GM12878 (cell line): ENCODE results near the gene RNF167. TPM values are rescaled to one million over a fixed set of nuclear protein-coding genes. Genes with fewer than 3 reads are reported as not detected.
"Not testable (repeated sequence)": the region's sequence is repeated elsewhere in the genome, so short reads cannot be mapped to it uniquely, and the experiment has no call there.

Experiments used
- ATAC-seq: fragments of 200-7000 bp; cut with Tn5 transposase; 3 replicates; pipeline ENCODE4 v1.9.1; 2020; ENCODE audit warnings: mild to moderate bottlenecking, moderate library complexity
- BruUV-seq: library from RNA; stranded (reverse); fragments of 400-500 nt; replicated peaks from 2 replicates; lab custom pipeline; 2021; lab: Mats Ljungman, UMichigan
- CTCF ChIA-PET: fragments of 300-600 bp; sonication (Branson Sonifier 250); formaldehyde crosslinking; extraction: SDS; loops from one replicate; lab custom pipeline; 2021; ENCODE audit warnings: inconsistent platforms; lab: Yijun Ruan, JAX
- POLR2A ChIA-PET: fragments of 350-600 bp; formaldehyde crosslinking; extraction: SDS; loops from one replicate; lab custom pipeline; 2021; ENCODE audit warnings: inconsistent platforms; lab: Charles Lee
- RAD21 ChIA-PET: fragments of 300-600 bp; sonication (Branson Sonifier 250); formaldehyde crosslinking; loops from one replicate; lab custom pipeline; 2023; ENCODE audit warnings: antibody characterized with exemption; ENCODE audit not compliant: unreplicated experiment; lab: Charles Lee
- SMC1A ChIA-PET: fragments of 300-600 bp; sonication (Branson Sonifier 250); formaldehyde crosslinking; loops from one replicate; lab custom pipeline; 2023; ENCODE audit not compliant: unreplicated experiment, uncharacterized antibody; lab: Charles Lee
- DNase-seq: peaks from one replicate; pipeline ENCODE4 v3.0.0-alpha.2; 2011; ENCODE audit warnings: low read depth, low spot score
- FAIRE-seq: peaks from 3 replicates; lab custom pipeline; 2011; peaks lifted over from hg19 to GRCh38; lab: Jason Lieb, UNC
- H2AFZ ChIP-seq: 2 replicates; pipeline ENCODE4 v1.6.0; 2011; ENCODE audit warnings: low read depth, low read length, control low read depth; ENCODE audit not compliant: control insufficient read depth
- H3K27ac ChIP-seq: 2 replicates; pipeline ENCODE4 v1.5.1; 2011; ENCODE audit warnings: control low read depth; ENCODE audit not compliant: control insufficient read depth, insufficient read depth
- H3K27me3 ChIP-seq, 2 experiments: replicated peaks in 1 of 2; 2 replicates each; pipeline versions ENCODE4 v1.6.0 to v1.6.1; 2011; ENCODE audit warnings: low read length in 1 of 2; ENCODE audit not compliant: control insufficient read depth in 2 of 2, insufficient read depth in 2 of 2
- H3K36me3 ChIP-seq, 2 experiments: 2 replicates each; pipeline ENCODE4 v1.5.1; 2011; ENCODE audit warnings: low read length in 1 of 2; ENCODE audit not compliant: control insufficient read depth in 2 of 2, insufficient read depth in 2 of 2
- H3K4me1 ChIP-seq: 2 replicates; pipeline ENCODE4 v1.6.1; 2011; ENCODE audit warnings: mild to moderate bottlenecking, low read length, moderate library complexity, mixed read lengths; ENCODE audit not compliant: control insufficient read depth, insufficient read depth
- H3K4me2 ChIP-seq: 2 replicates; pipeline ENCODE4 v1.6.0; 2011; ENCODE audit warnings: control low read depth; ENCODE audit not compliant: control insufficient read depth, insufficient read depth
- H3K4me3 ChIP-seq: fragments of 200-600 bp; sonication (generic); 2 replicates; pipeline ENCODE4 v1.5.1; 2016
- H3K79me2 ChIP-seq: 2 replicates; pipeline ENCODE4 v1.6.0; 2011; ENCODE audit warnings: low read length; ENCODE audit not compliant: control insufficient read depth, insufficient read depth
- H3K9ac ChIP-seq: 2 replicates; pipeline ENCODE4 v1.8.0; 2011; ENCODE audit warnings: low read length, control low read depth, mixed read lengths; ENCODE audit not compliant: control insufficient read depth, insufficient read depth
- H3K9me3 ChIP-seq: replicated peaks from 3 replicates; pipeline ENCODE4 v1.5.1; 2011; ENCODE audit warnings: mild to moderate bottlenecking, low read length; ENCODE audit not compliant: control insufficient read depth, insufficient read depth
- H4K20me1 ChIP-seq: 2 replicates; pipeline ENCODE4 v1.6.0; 2011; ENCODE audit not compliant: control insufficient read depth, insufficient read depth
- CUX1 ChIP-seq: IDR thresholded peaks from 2 replicates; pipeline ENCODE4 v1.6.1; 2012; ENCODE audit warnings: improper control_type of control experiment, low read depth, low read length; ENCODE audit not compliant: insufficient replicate concordance
- NRF1 ChIP-seq: conservative IDR thresholded peaks from 2 replicates; pipeline ENCODE4 v1.6.1; 2011; ENCODE audit warnings: mild to moderate bottlenecking, low read depth, low read length, improper control_type of control experiment
- RBBP5 ChIP-seq: fragments of 200-600 bp; sonication (generic); conservative IDR thresholded peaks from 2 replicates; pipeline ENCODE4 v1.6.1; 2016
- RFX5 ChIP-seq: IDR thresholded peaks from 2 replicates; pipeline ENCODE4 v1.6.1; 2011; ENCODE audit warnings: low read depth, low read length, improper control_type of control experiment
- TCF3 ChIP-seq: IDR thresholded peaks from 2 replicates; pipeline ENCODE4 v1.6.1; 2012; ENCODE audit warnings: low read depth, mild to moderate bottlenecking, low read length, borderline replicate concordance; ENCODE audit not compliant: insufficient read depth
- USF1 ChIP-seq: IDR thresholded peaks from 2 replicates; pipeline ENCODE4 v1.6.1; 2011; ENCODE audit warnings: borderline replicate concordance, low read depth, mild to moderate bottlenecking, moderate library complexity, mixed read lengths, low read length; ENCODE audit not compliant: insufficient read depth; ENCODE audit errors: extremely low read length
- ZBED1 ChIP-seq: IDR thresholded peaks from 2 replicates; pipeline ENCODE4 v1.6.1; 2016; ENCODE audit warnings: borderline replicate concordance
- WGBS: methylation state at CpG from one replicate; pipeline ENCODE4 v1.1.6; 2016; ENCODE audit warnings: low lambda C conversion rate; ENCODE audit not compliant: insufficient replicate concordance, insufficient coverage; ENCODE audit errors: missing lambda C conversion rate; 5-methylcytosine and 5-hydroxymethylcytosine counted together
- in situ Hi-C: fragments of 300-500 bp; cut with MboI; formaldehyde crosslinking; loops from 9 replicates; pipeline ENCODE4 v1.14.3; 2018; ENCODE audit warnings: mixed read lengths
- intact Hi-C: fragments of 100-400 bp; cut with micrococcal nuclease; formaldehyde crosslinking; loops from one replicate; pipeline ENCODE4 v1.14.2; 2022; ENCODE audit not compliant: unreplicated experiment
- polyA plus RNA-seq, 11 experiments: library from polyadenylated mRNA; depleted of rRNA in 4 of 11; unstranded in 6 of 11; stranded (reverse) in 5 of 11; fragments of >200 nt; fragmentation: Nextera tagmentation in 4 of 11; fragmentation: Illumina TruSeq in 1 of 11; extraction: Ambion mirVana in 4 of 11; extraction: Trizol in 1 of 11; gene quantifications; 1 replicate in 1 of 11; 2 replicates in 10 of 11; pipeline versions ENCODE4 v1.2.1 to v1.2.3, GENCODE V29; 2011 to 2016; ENCODE audit warnings: inconsistent platforms in 2 of 11, missing spikeins in 2 of 11, low read depth in 1 of 11
- total RNA-seq, 4 experiments: library from RNA; depleted of rRNA in 3 of 4; stranded (reverse); fragments of >200 nt in 3 of 4; fragmentation: Illumina TruSeq in 1 of 4; extraction: Trizol in 1 of 4; gene quantifications; 2 replicates each; pipeline versions ENCODE4 v1.2.1 to v1.2.3, GENCODE V29; 2013 to 2021

RNF167 gene
- total and polyA plus RNA-seq, 10 of the 15 experiments (the other 5 are each of a cell fraction or from before 2014, with no cell fraction given), result 33.6 to 147 (median 57.6) TPM

- CTCF ChIA-PET, result interaction anchor here (1.0 to 1.5 kb wide), 3 partner anchors 9 to 149 kb away, joined by 3 to 6 read pairs (median 4); partner anchors contain the start of gene CHRNE
- in situ Hi-C loops, result not testable (repeated sequence)
Measured at GRCh38 chr17:4914551-4914950, 25.5 kb upstream of the RNF167 start.

GRCh38 chr17:4919511-4920047 is 20.5 kb upstream of the RNF167 start:
- intact Hi-C loops, result no loop called here
- no peak for DNase-seq
- Histone ChIP-seq H3K9ac (no peak overlapping the region), H3K4me2 (no peak overlapping the region)
- no peak for ATAC-seq
- TF ChIP-seq ZBED1, result no peak
- no peak for TF ChIP-seq NRF1
- TF ChIP-seq RFX5, result no peak
- no peak for TF ChIP-seq USF1
- TF ChIP-seq RBBP5, result no peak
- no peak for TF ChIP-seq TCF3
- no peak for TF ChIP-seq CUX1
- TF ChIP-seq, all 136 proteins: peak for 0
- H2AFZ ChIP-seq, result no peak overlapping the region
- ChIA-PET CTCF (interaction anchor here (0.7 to 0.8 kb wide), 2 partner anchors 10 to 70 kb away, joined by 3 read pairs; no protein-coding TSS in a partner anchor), RAD21 (interaction anchor here (0.7 to 1.8 kb wide), 2 partner anchors 10 to 142 kb away, joined by 3 to 4 read pairs; no protein-coding TSS in a partner anchor), SMC1A (interaction anchor here (0.9 kb wide), 1 partner anchor 13 kb away, joined by 3 read pairs; no protein-coding TSS in a partner anchor), POLR2A (interaction anchor here (1.2 to 1.3 kb wide), 2 partner anchors 13 to 21 kb away, joined by 3 read pairs; partner anchors contain the start of genes RNF167 and SLC25A11)
- no peak overlapping the region for H3K27ac ChIP-seq
- no peaks in the 10 kb centered on the region for H3K9me3 ChIP-seq
- no peaks in the 10 kb centered on the region for H3K27me3 ChIP-seq
- in situ Hi-C loops, result no loop called here
- H3K79me2 ChIP-seq, result no peaks in the 10 kb centered on the region
- no peak for FAIRE-seq
- BruUV-seq, result no TSS peak
- H3K4me1 ChIP-seq, result no peaks in the 10 kb centered on the region
- H4K20me1 ChIP-seq, result no peaks in the 10 kb centered on the region
- H3K4me3 ChIP-seq, result no peak overlapping the region
- 84% methylated on average over 8 of the region's 8 CpGs for WGBS
- H3K36me3 ChIP-seq, result no peaks in the 10 kb centered on the region

More at GRCh38 chr17:4914551-4914950, 25.5 kb upstream of the RNF167 start:
- 45% methylated on average over 4 of the region's 4 CpGs for WGBS
- H3K9me3 ChIP-seq, H3K4me3 ChIP-seq, BruUV-seq, H3K4me1 ChIP-seq, H3K27ac ChIP-seq, FAIRE-seq, H3K9ac ChIP-seq, ATAC-seq, SMC1A ChIA-PET, H3K79me2 ChIP-seq, H3K36me3 ChIP-seq, DNase-seq, H3K27me3 ChIP-seq, H4K20me1 ChIP-seq, intact Hi-C loops, H2AFZ ChIP-seq, H3K4me2 ChIP-seq: not testable (repeated sequence)
- ChIA-PET POLR2A (interaction anchor here (1.4 kb wide), 1 partner anchor 25 kb away, joined by 4 read pairs; the partner anchor contains the start of genes RNF167 and SLC25A11), RAD21 (interaction anchor here (0.6 to 2.0 kb wide), 3 partner anchors 52 to 198 kb away, joined by 3 to 10 read pairs (median 5); no protein-coding TSS in a partner anchor)
